Hematopoietic multipotent progenitor cell treated with erythropoietin and hydrocortisone succinate and interleukin-3 and kit ligand, for 17 days (in vitro differentiated cells): Measurements from ENCODE around the gene LIMA1.
"Not testable (repeated sequence)": the region's sequence is repeated elsewhere in the genome, so short reads cannot be mapped to it uniquely, and the experiment has no call there.

Experiments used
- DNase-seq: peaks from one replicate; pipeline ENCODE4 v3.0.0-alpha.2; 2015; ENCODE audit warnings: low spot score

The LIMA1 gene

GRCh38 chr12:50283229-50283923 is at the start of gene LIMA1:
Gene LIMA1 (minus strand): TSS chr12:50283520. CDS start chr12:50248751, 34,769 bp downstream.
- DNase-seq = peak; percentile 82

- DNase-seq = no peak
Measured at GRCh38 chr12:50331745-50332144, 48.4 kb upstream of the LIMA1 start.

- not testable (repeated sequence) for DNase-seq
Measured at GRCh38 chr12:50328664-50329063, 45.3 kb upstream of the LIMA1 start.

DNA sequence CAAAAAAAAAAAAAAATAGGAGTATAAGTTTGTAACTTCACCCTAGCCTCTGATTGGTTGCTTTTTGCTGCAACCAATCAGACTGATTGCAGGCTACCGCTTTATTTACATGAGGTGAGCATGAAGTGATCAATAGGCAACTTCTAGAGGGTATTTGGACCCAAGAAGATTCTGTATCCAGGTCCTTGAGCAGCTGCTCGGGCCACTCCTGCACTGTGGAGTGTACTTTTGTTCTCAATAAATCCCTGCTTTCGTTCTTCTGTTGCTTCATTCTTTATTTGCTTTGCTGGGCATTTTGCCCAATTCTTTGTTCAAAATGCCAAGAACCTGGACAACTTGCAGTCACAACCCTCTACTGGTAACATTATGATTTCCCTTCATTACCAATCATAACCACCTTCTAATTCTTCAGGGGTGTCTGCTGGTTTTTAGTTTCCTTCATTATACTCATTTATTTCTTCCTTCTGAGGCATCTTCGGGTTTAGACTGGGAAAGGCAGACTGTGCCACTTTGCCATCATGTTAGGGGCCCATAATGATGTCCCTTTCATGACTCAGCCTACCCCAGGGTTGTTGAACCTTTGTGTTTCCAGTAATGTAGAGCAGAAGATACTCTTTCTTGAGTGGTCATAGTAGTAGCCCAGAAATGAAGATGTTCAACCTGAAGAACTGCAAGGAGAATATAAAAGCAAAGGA is 43.4 kb upstream of the LIMA1 start:
- DNase-seq = no peak

- DNase-seq = no peak
Measured at GRCh38 chr12:50325890-50326391, 42.6 kb upstream of the LIMA1 start.

- not testable (repeated sequence) for DNase-seq
Measured at GRCh38 chr12:50324770-50325169, 41.5 kb upstream of the LIMA1 start.

DNA sequence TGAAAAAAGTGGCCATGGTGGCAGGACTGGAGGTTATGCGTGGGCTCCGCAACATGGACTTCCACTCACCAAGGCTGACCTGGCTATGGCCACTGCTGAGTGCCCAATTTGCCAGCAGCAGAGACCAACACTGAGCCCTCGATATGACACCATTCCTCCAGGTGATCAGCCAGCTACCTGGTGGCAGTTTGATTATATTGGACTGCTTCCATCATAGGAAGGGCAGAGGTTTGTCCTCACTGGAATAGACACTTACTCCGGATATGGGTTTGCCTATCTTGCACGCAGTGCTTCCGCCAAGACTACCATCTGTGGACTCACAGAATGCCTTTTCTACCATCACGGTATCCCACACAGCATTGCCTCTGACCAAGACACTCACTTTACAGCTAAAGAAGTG is 40.8 kb upstream of the LIMA1 start:
- DNase-seq = not testable (repeated sequence)

- DNase-seq = no peak
Measured at GRCh38 chr12:50322206-50322605, 38.9 kb upstream of the LIMA1 start.

DNA sequence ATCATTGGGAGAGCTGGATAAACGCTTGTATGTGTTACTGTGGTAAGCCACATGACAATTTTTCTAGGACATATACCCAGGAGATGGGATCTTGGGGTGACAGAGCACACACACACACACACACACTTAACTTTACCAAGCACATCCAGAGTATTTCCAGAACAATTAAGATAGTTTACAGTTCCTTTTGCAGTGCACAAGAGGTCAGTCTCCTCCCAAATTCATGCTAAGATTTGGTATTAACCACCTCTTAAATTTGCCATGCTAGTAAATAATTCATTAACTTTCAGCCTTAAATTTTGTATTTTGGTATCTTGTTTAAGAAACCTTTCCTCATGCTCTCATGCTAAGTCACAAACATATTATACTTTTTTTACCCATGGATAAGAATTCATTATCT is 33.9 kb upstream of the LIMA1 start:
- no peak for DNase-seq

GRCh38 chr12:50315803-50316202 is 32.5 kb upstream of the LIMA1 start:
- DNase-seq = no peak

DNA sequence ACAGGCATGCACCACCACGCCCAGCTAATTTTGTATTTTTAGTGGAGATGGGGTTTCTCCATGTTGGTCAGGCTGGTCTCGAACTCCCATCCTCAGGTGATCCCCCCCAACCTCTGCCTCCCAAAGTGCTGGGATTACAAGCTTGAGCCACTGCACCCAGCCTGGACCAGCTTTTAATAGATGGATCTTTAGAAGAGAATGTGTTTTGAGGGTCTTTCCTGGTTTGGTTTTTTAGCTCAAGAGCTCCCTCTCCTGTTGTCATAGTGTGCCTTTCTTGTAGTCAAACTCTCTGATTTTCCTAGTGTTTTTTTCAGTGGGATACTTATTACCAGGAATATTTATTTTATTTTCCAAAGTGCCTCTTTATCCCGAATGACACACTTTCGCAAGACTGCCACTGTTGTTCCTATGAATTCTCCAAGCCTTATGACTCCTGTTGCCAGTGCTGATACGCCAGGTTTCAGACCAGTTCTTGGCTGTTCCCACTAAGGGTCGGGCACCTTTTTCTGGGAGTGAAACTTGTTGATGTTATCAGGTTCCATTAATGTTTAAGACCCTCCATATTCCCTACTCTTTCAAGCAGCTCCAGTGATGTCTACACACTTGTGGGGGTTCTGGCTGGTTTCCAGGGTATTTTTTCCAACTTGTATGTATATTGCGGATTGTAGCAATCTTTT is 31.5 kb upstream of the LIMA1 start:
- DNase-seq = no peak

- not testable (repeated sequence) for DNase-seq
Measured at GRCh38 chr12:50313971-50314370, 30.7 kb upstream of the LIMA1 start.

DNA sequence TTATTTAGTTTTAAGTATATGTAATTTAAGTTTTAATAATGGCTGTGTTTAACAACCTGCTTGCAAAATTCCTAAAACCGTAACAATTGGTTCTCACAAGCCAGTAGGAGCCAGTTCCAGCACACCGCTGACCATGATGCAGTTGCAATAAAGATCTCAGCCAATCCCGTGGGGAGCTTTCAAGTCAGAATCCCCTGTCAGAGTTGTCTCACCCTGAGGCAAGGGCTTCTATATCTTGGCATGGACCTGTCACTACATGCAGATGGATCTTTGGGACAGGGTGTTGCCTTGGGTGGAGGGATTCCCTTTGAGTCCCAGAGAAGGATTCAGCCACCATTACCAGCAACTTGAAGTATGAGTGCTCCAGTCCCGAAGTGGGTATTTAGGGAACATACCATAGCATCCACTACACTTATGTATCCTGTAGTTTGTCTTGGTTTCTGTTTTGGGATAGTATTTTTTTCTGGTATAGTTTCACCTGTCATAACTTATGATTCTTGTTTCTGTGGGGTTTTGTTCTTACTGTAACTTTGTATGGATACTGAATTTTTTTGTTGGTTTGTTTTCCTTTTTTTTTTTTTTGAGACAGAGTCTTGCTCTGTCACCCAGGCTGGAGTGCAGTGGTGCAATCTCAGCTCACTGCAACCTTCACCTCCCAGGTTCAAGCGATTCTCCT is 30.1 kb upstream of the LIMA1 start:
- DNase-seq = no peak

- not testable (repeated sequence) for DNase-seq
Measured at GRCh38 chr12:50311858-50312609, 28.7 kb upstream of the LIMA1 start.

DNA sequence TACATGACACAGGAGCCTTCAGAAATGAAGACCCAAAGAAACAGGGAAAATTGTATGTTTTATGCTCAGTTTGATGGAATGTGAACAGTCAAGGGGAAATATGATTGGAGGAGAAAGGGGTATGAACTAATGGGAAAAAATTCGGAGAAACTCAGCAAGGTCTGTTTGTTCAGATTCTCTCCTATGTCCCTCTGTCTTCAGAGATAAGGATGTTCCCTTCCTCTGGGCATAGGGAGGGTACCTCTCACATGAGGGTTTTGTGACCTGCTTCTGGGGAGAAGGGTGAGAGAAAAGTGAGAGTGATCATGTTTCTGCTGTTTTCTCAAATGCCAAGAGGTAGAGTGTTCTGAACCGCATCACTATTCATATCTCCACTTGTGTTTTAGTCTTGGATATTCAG is 26.6 kb upstream of the LIMA1 start:
- DNase-seq = no peak

DNA sequence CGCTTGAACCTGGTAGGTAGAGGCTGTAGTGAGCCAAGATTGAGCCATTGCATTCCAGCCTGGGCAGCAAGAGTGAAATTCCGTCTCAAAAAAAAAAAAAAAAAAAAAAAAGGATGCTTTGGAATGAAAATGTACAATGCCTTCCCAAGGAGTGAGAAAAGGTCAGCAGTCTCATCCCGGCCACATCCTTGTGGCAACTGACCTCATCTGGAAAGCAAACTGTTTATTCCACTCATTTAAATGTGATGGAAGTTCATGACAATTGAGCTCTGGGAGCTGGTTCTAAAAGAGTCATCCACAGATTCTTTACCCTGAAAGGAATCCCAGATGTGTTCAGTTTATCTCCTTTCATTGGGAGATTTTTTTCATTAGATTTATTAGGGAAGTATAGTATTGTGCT is 19.4 kb upstream of the LIMA1 start:
- DNase-seq = no peak

DNA sequence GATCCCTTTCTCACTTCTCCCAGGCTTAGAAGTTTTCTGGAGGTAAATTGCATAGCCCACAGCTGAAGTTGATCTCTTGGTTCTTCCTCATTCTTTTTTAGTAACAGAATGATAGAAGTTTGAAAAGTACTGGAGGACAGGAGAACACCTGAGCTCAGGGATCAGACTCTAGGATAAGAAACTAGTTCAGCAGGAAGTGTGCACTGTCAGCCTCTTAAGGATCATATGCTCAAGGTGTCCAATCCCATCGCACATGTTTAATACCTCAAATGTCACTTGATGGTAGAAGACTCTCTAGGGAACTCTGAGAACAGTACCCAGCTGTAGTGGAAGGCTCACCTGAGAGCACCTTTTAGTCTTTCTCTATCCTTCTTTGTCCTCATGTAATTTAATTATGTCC is 14.7 kb upstream of the LIMA1 start:
- no peak for DNase-seq

DNA sequence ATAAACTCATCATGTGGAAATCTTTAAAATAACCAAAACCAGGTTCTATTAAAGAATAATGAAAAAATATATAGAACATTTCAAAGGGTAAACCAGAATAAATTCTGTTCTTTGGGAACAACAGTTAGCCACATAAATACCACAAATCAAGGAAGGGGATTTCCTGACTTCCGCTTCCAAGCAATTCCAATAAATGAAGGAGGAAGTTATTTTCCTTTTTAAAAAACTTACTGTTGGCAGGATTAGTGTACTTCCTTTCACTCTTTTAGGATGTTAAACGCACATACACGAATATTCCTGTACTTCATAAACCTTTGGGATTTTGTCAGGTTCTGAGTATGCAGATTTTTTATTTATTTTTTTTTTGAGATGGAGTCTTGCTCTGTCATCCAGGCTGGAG is 13.7 kb upstream of the LIMA1 start:
- no peak for DNase-seq

DNA sequence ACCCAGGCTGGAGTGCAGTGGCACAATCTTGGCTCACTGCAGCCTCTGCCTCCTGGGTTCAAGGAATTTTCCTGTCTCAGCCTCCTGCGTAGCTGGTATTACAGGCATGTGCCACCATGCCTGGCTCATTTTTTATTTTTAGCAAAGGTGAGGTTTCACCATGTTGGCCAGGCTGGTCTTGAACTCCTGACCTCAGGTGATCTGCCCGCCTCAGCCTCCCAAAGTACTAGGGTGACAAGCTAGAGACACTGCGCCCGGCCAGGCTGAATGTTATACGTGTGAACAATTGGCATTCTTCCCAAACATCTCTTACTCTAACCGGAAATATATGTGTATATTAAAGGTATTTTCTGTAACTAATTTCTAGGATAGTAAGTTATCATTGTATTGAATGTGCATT is 13.2 kb upstream of the LIMA1 start:
- no peak for DNase-seq

GRCh38 chr12:50291377-50291776 is 8.1 kb upstream of the LIMA1 start:
- DNase-seq = no peak

- DNase-seq = not testable (repeated sequence)
Measured at GRCh38 chr12:50290692-50291091, 7.4 kb upstream of the LIMA1 start.

GRCh38 chr12:50287271-50287670 is 4.0 kb upstream of the LIMA1 start:
- DNase-seq = no peak
